IPS-18c (cell line): ENCODE results near the gene SLC35A1.

Source experiments
- H3K4me3 ChIP-seq: 2 replicates; pipeline ENCODE4 v1.7.0; 2013; ENCODE audit warnings: low read depth, mild to moderate bottlenecking, low read length, moderate library complexity; ENCODE audit not compliant: insufficient read depth
- H3K9me3 ChIP-seq: one replicate; pipeline ENCODE4 v1.6.1; 2013; ENCODE audit warnings: mild to moderate bottlenecking, low read length, moderate library complexity; ENCODE audit not compliant: control insufficient read depth, insufficient read depth

SLC35A1 gene

GRCh38 chr6:87558446-87558845 is 85.7 kb downstream of the SLC35A1 start:
- no peaks in the 10 kb centered on the region for H3K9me3 ChIP-seq

DNA sequence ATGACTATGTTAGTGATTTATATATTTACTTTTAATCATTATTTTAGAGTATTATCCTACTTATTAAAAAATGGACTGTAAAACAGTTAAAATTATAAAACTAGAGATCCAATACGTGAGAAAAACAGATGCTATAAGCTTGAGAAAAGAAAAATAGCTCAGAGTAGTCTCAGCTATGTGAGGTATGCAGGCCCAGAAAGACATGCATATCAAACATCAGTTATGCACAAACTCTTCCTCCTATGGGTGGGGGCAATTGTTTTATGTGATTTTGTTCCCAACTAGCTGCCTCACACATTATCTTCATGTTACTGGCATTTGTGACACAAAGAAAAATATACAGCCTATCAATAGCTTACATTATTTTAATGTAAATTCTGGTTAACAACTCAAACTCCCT is 88.2 kb downstream of the SLC35A1 start:
- Histone ChIP-seq H3K4me3 (no peak overlapping the region), H3K9me3 (no peaks in the 10 kb centered on the region)

More at GRCh38 chr6:87558446-87558845, 85.7 kb downstream of the SLC35A1 start:
- no peak overlapping the region for H3K4me3 ChIP-seq
